ENCODE results near the gene SEMA3D.

DNA sequence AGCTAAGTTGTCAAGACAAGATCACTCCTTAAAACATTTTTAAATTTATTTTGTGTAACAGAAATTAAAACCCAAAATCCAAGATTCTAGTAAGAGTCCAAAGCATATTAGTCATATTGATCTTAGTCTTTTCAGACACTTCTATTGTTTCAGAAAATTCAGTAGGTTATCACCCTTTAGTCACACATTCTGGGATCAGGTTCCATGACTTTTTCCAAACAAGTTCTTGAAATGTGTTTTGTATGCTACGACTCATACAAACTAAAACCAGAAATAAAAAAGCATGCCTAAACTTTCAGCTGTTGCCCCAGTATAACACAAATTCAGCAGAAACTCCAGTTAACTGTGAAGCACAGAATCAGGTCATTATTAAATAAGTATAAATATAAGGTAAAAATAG lies 10.7 kb downstream of the SEMA3D start:
- TF ChIP-seq POLR2A (IDR thresholded peaks at IDR 0.05; ENCODE audit: low read length), result no peak
- TF ChIP-seq GATA1 (IDR thresholded peaks at IDR 0.05; ENCODE audit: low read depth, low read length), result no peak
